GM04504 (cell line): ENCODE results near the gene RNF111.
"Not testable (repeated sequence)": the region's sequence is repeated elsewhere in the genome, so short reads cannot be mapped to it uniquely, and the experiment has no call there.

ENCODE experiments used
- DNase-seq: peaks from one replicate; pipeline ENCODE4 v3.0.0-alpha.2; 2012; ENCODE audit warnings: low read depth

The RNF111 gene

GRCh38 chr15:59000251-59000650 is 12.8 kb downstream of the RNF111 start:
- DNase-seq = not testable (repeated sequence)

- no peak for DNase-seq
Measured at GRCh38 chr15:59001946-59002345, 14.5 kb downstream of the RNF111 start.

GRCh38 chr15:59002418-59002859 is 15.0 kb downstream of the RNF111 start:
- no peak for DNase-seq

GRCh38 chr15:59005579-59005978 is 18.1 kb downstream of the RNF111 start:
- DNase-seq = no peak

GRCh38 chr15:59008086-59008485 is 20.6 kb downstream of the RNF111 start:
- no peak for DNase-seq

GRCh38 chr15:59011262-59011952 is 23.9 kb downstream of the RNF111 start:
- no peak for DNase-seq

GRCh38 chr15:59013246-59013873 is 25.9 kb downstream of the RNF111 start:
- no peak for DNase-seq

- no peak for DNase-seq
Measured at GRCh38 chr15:59014068-59014467, 26.6 kb downstream of the RNF111 start.

GRCh38 chr15:59017449-59017848 is 30.0 kb downstream of the RNF111 start:
- no peak for DNase-seq

GRCh38 chr15:59018833-59019232 is 31.4 kb downstream of the RNF111 start:
- no peak for DNase-seq

GRCh38 chr15:59020322-59020721 is 32.9 kb downstream of the RNF111 start:
- DNase-seq = no peak

GRCh38 chr15:59022188-59022587 is 34.7 kb downstream of the RNF111 start:
- DNase-seq = no peak

- no peak for DNase-seq
Measured at GRCh38 chr15:59026207-59026606, 38.7 kb downstream of the RNF111 start.

- no peak for DNase-seq
Measured at GRCh38 chr15:59028387-59028955, 41.0 kb downstream of the RNF111 start.

GRCh38 chr15:59029554-59029953 is 42.1 kb downstream of the RNF111 start:
- no peak for DNase-seq

GRCh38 chr15:59035201-59035600 is 47.7 kb downstream of the RNF111 start:
- no peak for DNase-seq

- no peak for DNase-seq
Measured at GRCh38 chr15:59039225-59039624, 51.8 kb downstream of the RNF111 start.

- DNase-seq = no peak
Measured at GRCh38 chr15:59042041-59042440, 54.6 kb downstream of the RNF111 start.

GRCh38 chr15:59048897-59049296 is 61.4 kb downstream of the RNF111 start:
- no peak for DNase-seq

GRCh38 chr15:59051873-59052861 is 64.7 kb downstream of the RNF111 start:
- no peak for DNase-seq

GRCh38 chr15:59052915-59053407 is 65.5 kb downstream of the RNF111 start:
- DNase-seq = no peak

- no peak for DNase-seq
Measured at GRCh38 chr15:59053482-59053881, 66.0 kb downstream of the RNF111 start.
